Ureter (tissue), 1 donor: ENCODE data around the gene SQOR. TPM values are rescaled to one million over a fixed set of nuclear protein-coding genes. Genes with fewer than 3 reads are reported as not detected.

Experiments used
- DNase-seq: peaks from one replicate; pipeline ENCODE4 v3.0.0-alpha.2; 2020; ENCODE audit warnings: low spot score
- total RNA-seq: library from RNA; stranded (reverse); gene quantifications from one replicate; pipeline ENCODE4 v1.2.4, GENCODE V29; 2023
- donor health status: DM: yes; HTN: yes; CAD: no.

The SQOR gene
- total RNA-seq, 1 donor from 2014 or later, result 51.6 TPM

DNA sequence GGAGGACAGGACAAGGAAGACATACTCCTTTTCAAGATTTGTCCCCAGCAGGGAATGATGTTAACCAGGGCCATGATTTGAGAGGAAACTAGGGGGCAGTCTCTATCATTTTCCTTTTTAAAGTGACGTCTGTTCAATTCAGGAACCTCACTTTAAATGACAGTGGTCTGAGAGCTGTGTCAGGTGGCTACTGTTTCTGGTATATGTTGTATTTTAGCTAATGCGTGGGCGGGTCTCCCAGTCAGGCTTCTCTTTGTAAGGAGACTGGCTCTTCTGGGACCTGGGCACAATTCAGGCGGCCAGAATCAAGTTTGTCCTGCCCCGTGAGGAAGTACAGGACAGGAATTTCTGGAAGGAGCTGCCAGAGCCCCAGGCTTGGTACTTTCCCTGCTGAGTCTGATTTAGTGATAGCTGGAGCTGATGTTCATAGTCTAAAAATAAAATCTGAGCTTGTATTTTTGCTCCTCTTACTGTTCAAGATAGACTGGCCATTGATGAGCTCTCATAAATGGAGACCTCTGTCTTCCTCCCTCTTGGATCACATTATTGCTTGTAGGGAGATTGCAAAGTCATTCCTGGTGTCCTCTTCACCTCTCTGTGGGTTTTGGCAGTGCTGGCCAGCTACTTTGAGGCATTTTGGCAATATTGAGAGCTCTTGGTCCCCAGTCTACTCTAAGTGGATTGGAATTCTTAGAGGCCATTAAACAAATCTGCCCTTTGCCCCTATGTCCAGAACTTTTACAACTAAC, 25.6 kb downstream of the SQOR start:
- peak; percentile 66 for DNase-seq

- no peak for DNase-seq
Measured at GRCh38 chr15:45662375-45662774, 27.5 kb downstream of the SQOR start.

DNA sequence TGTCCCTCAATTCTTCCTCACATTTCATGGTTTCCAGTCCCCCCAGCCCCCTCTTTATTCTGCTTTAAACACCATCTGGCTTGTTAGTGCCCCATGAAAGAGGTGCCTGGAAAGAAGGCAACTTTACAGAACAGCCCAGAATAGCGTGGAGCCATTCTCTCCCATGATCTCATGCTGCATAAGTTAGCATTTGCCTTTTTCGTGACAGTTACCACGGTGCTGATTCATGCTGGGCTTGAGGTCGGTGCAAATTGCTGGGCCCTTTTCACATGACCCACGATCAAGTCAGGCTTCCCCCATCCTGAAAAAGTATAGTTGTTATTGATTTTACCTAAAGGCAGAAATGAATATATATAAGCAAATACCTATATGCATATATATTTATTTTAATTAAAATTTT, 29.6 kb downstream of the SQOR start:
- DNase-seq, result no peak

DNA sequence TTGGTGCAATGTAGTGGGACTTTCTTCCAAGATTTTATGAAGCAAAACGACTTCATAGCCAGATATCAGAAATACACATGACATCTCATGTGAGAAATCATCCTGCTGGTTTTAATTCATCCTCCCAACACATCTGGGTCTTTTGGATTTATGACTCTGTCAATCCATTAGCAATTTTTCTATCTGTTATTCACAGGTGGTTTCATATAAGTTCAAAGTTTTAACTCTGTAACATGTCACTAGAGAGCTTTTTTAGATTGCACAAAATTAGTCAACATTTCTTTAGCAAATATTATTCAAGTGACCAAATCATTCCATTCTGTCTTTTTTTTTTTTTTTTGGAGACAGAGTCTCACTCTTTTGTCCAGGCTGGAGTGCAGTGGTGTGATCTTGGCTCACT, 30.4 kb downstream of the SQOR start:
- DNase-seq, result no peak

DNA sequence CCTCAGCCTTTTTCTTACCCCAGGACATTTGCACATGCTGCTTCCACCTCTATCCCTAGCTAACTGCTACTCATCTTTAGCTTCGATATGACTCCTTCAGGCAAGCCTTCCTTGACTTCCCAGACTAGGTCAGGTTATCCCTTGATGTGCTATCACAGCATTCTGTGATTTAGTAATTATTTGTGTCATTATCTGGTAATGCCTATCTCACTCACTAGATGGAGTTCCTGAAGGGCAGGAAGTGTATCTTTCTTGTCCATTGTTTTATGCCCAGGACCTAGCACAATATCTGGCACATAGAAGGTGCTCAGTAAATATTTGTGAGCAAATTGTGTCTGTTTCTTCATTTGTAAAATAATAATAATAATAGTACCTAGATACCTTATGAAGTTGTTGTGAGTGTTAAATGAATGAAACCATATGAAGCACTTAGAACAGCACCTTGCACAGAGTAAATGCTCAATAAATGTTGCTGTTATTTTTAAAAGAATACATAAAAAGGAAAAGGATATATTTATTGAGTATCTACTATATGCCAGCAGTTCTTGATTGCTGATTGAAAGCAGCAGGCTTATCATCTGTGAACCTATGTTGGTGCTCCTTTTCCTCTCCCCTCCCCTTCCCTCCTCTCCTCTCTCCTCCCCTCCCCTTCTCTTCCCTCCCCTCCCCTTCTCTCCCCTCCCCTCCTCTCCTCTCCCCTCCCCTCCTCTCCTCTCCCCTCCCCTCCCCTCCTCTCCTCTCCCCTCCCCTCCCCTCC, 31.5 kb downstream of the SQOR start:
- no peak for DNase-seq

- no peak for DNase-seq
Measured at GRCh38 chr15:45667002-45667401, 32.2 kb downstream of the SQOR start.

DNA sequence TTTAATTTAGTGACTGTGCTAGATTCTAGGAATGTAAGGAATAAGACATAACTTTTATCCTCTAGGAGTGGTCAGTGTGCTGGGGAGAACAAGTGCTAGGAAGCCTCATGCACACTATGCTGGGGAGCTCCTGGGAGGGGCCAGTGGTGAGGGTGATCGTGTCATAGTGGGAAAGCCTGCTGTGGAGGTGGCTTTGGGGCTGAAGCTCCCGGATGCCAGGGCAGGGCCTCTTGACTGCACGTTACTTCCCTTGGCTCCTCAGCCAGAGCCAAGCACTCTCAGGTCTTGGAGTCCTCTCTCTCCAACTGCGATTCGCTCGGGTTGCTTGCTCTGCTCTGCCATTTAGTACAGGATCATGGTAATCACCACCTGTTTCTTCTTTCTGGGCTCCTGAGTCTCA, 33.6 kb downstream of the SQOR start:
- DNase-seq, result no peak

DNA sequence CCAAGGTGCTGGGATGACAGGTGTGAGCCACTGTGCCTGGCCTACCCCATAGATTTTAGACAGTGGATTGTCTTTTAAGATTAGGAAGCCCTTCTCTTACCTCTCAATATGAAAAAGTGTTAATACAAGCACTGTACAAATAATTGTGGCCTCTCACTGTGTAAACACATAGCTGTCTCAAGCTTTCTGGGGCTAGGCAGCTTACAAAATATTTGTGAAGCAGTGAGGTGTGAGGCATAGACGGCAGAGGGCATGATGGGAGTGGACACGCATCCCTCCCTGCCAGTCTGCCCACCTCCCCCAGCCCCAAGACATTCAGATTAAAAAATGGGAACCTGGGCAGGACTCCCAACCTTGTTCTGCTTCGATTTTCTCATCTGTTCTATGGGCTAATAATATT, 34.6 kb downstream of the SQOR start:
- DNase-seq, result no peak

GRCh38 chr15:45670091-45670490, 35.3 kb downstream of the SQOR start:
- DNase-seq, result no peak

DNA sequence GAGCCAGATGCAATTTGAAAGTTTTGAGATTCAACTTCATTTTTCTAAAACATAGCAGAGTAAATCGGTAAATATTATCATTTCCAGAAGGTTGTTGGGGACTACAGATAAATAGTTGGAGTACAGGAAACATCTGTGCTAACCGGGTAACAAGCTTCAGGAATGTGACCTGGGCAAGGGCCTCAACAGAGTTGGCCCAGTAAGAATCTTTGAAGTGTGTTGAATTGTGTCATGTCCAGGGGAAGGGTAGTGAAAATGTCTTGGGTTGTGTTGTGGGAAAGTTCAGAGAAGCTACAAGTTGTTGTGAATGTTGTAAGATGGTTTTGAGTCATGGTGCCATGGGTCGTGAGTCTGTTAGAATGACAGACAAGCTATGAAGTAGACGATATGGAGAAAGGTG, 35.7 kb downstream of the SQOR start:
- DNase-seq, result no peak

GRCh38 chr15:45674677-45675076, 39.8 kb downstream of the SQOR start:
- no peak for DNase-seq

- no peak for DNase-seq
Measured at GRCh38 chr15:45677797-45678196, 43.0 kb downstream of the SQOR start.

DNA sequence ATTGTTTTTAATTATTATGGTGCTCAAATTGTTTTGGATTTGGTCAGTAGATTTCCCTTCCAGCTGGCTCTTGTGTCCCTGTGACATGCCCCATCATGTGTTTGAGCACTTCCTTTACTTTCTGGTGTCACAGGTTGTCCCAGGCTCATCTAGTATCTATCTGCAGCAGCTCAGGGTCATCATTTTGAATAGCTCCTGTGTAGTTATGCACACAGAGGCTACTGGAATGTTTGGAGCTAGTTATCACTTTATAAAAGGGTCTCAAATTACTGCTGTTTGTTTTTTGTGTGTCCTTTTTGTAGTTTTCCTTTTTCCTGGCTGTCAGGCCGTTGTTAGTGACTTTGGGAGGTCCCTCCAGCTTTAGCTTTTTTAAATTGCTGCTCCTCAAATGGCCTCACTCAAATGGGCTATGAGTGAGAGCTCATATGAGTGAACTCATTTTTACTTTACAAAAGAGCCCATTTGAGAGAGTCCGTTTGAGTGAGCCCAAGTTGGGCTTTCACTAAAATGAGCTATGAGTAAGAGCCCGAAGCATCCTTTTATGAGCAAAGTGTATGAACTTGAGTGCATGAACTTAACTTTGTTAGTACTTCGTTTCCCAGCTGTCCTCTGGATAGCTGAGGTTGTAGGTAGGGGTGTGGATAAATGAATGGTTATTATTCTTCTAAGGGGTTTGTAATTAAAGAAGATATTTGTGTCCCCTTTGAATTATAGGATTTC, 43.8 kb downstream of the SQOR start:
- no peak for DNase-seq

- DNase-seq, result no peak
Measured at GRCh38 chr15:45684533-45684932, 49.7 kb downstream of the SQOR start.

DNA sequence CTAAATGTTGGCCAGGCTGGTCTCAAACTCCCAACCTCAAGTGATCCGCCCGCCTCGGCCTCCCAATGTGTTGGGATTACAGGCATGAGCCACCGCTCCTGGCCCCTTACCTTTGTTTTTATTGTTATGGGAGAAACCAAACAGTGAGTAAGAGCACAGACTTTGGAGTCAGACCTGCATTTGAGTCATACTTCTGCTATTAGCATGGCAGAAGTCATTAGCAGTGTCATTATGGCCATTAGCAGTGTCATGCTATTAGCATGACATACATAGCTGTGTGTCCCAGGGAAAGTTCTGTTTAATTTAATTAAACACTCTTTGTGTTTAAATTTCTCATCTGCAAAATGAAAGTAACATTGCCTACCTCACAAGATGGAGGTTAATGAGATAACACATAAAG, 54.8 kb downstream of the SQOR start:
- no peak for DNase-seq

- no peak for DNase-seq
Measured at GRCh38 chr15:45690581-45691260, 55.9 kb downstream of the SQOR start.

DNA sequence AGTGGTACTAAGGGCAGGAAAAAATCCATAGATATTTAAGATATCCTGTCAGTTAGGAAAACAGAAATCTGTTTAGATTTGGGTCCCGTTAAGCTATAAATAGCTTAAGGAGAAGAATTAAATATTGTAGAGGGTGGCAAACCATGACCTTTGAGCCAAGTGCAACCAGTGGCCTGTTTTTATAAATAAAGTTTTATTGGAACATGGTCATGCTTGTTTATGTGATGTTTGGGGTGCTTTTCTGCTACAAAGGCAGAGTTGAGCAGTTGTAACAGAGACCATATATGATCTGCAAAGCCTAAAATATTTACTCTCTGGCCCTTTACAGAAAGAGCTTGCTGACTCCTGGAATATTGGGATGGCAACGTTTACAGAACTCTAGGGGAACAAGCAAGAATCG, 66.3 kb downstream of the SQOR start:
- DNase-seq, result no peak

GRCh38 chr15:45702041-45702440, 67.2 kb downstream of the SQOR start:
- DNase-seq, result no peak

DNA sequence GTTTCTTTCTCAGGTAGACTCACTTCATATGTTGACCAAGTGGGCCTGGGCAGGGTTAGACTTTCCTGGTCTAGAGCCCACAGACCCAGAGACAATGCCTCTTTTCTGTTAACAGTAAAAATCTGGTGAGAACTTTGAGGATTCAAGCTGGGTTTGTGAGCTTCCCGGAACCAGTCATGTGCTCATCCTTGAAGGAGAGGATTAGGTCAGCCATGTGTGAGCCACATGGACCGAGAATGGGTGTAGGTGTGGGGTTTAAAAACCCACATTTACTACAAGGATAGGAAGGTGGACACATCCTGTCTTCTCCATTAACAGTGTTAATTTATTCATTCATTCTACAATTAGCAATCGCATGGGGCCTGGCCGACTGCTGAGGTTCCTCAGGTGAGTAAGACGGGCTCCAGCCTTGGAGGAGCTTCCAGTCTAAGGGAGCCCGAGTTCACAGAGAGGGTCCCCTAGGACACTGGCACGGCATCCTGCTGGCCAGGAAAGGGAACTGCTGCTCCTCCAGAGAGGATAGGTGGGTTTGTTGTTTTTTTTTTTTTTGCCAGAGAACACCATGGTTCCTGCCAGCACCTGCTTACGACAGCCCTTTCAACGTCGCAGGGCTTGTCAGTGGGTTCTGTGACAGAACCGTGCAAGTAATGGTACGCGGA, 69.0 kb downstream of the SQOR start:
- DNase-seq, result no peak

DNA sequence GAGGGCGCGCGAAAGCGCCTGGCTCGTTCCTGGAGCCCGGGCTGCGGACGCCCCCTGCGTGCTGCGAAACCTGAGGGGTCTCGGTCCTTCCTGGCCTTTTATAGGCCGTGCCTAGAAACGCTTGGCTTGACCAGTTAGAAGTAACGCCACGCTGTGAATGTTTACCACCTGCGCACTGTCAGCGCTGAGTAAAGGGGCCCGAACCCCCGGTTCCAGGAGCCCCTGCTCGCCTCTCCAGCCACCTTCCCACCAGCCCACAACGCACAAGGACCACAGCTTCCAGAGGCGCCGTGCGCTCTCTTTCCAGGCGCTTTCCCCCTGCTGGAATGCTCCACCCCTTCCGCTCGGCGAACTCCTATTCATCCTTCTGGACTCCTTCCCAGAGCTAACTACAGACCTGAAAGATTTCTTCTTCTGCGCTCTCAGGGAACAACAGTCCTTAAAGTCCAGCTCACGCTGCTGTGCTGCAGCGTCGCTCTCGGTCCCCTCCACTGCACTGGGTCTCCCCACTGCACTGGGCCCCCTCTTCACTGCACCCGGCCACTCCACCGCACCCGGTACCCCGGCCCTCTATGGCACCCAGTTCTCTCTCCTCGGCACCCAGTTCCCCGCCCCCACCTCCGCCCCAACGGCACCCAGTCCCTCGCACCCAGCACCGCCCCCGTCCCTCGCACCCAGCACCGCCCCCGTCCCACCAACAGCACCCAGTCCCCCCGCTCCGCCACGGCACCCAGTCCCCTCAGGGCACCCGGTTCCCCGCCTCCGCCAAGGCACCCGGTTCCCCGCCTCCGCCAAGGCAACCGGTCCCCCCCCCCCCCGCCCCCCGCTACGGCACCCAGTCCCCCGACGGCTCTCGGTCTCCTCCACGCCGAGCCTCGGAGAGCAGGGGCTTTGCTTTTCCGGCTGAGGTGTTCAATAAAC, 69.8 kb downstream of the SQOR start:
- DNase-seq, result no peak
